ENCODE results near the gene DPYD. TPM values are rescaled to one million over a fixed set of nuclear protein-coding genes. Genes with fewer than 3 reads are reported as not detected.

DPYD gene
- 12.8 TPM for total RNA-seq (ENCODE audit: unreplicated experiment)
- long read RNA-seq, partial matches to known transcripts, result 3 of 5 reads
- long read RNA-seq, other reads (novel, unspliced or antisense), result 2 of 5 reads

- peaks cover 6% of the 10 kb centered on the region for H3K9me3 Mint-ChIP-seq (ENCODE audit: unreplicated experiment)
- H3K27me3 Mint-ChIP-seq (ENCODE audit: unreplicated experiment), result peaks cover 11% of the 10 kb centered on the region
- H3K4me1 Mint-ChIP-seq (ENCODE audit: low read depth, unreplicated experiment), result peaks cover 26% of the 10 kb centered on the region
- no peak for TF ChIP-seq CTCF (IDR thresholded peaks at IDR 0.05; ENCODE audit: partially characterized antibody, unreplicated experiment)
- peak within 1 kb of the TSS; percentile 67 for H3K27ac Mint-ChIP-seq (ENCODE audit: unreplicated experiment)
- H3K4me3 Mint-ChIP-seq (ENCODE audit: unreplicated experiment), result peak within 1 kb of the TSS; percentile 93
- peak; percentile 91 for DNase-seq
- H3K36me3 Mint-ChIP-seq (ENCODE audit: unreplicated experiment), result no peaks in the 10 kb centered on the region
Measured at GRCh38 chr1:97920832-97921571, at the start of gene DPYD. DPYD (minus strand) TSS chr1:97921034; CDS start chr1:97920922, 112 bp downstream.

GRCh38 chr1:97960470-97960869 lies 39.6 kb upstream of the DPYD start:
- no peak for TF ChIP-seq CTCF (IDR thresholded peaks at IDR 0.05; ENCODE audit: partially characterized antibody, unreplicated experiment)

GRCh38 chr1:97947695-97948094 lies 26.9 kb upstream of the DPYD start:
- TF ChIP-seq CTCF (IDR thresholded peaks at IDR 0.05; ENCODE audit: partially characterized antibody, unreplicated experiment), result no peak
- no peaks in the 10 kb centered on the region for H3K9me3 Mint-ChIP-seq (ENCODE audit: unreplicated experiment)
- H3K27me3 Mint-ChIP-seq (ENCODE audit: unreplicated experiment), result no peaks in the 10 kb centered on the region
- H3K27ac Mint-ChIP-seq (ENCODE audit: unreplicated experiment), result no peak overlapping the region
- H3K36me3 Mint-ChIP-seq (ENCODE audit: unreplicated experiment), result no peaks in the 10 kb centered on the region
- no peak overlapping the region for H3K4me3 Mint-ChIP-seq (ENCODE audit: unreplicated experiment)
- DNase-seq, result no peak
- no peaks in the 10 kb centered on the region for H3K4me1 Mint-ChIP-seq (ENCODE audit: low read depth, unreplicated experiment)

More at GRCh38 chr1:97960470-97960869, 39.6 kb upstream of the DPYD start:
- no peaks in the 10 kb centered on the region for H3K27me3 Mint-ChIP-seq (ENCODE audit: unreplicated experiment)
- no peak overlapping the region for H3K4me3 Mint-ChIP-seq (ENCODE audit: unreplicated experiment)
- no peaks in the 10 kb centered on the region for H3K36me3 Mint-ChIP-seq (ENCODE audit: unreplicated experiment)
- H3K27ac Mint-ChIP-seq (ENCODE audit: unreplicated experiment), result no peak overlapping the region
- no peaks in the 10 kb centered on the region for H3K9me3 Mint-ChIP-seq (ENCODE audit: unreplicated experiment)
- peaks cover 4% of the 10 kb centered on the region for H3K4me1 Mint-ChIP-seq (ENCODE audit: low read depth, unreplicated experiment)
- no peak for DNase-seq

- TF ChIP-seq CTCF (IDR thresholded peaks at IDR 0.05; ENCODE audit: partially characterized antibody, unreplicated experiment), result no peak
- DNase-seq, result no peak
- H3K27ac Mint-ChIP-seq (ENCODE audit: unreplicated experiment), result no peak overlapping the region
- no peak overlapping the region for H3K4me3 Mint-ChIP-seq (ENCODE audit: unreplicated experiment)
- H3K36me3 Mint-ChIP-seq (ENCODE audit: unreplicated experiment), result no peaks in the 10 kb centered on the region
- H3K27me3 Mint-ChIP-seq (ENCODE audit: unreplicated experiment), result peaks cover 2% of the 10 kb centered on the region
- H3K9me3 Mint-ChIP-seq (ENCODE audit: unreplicated experiment), result no peaks in the 10 kb centered on the region
- no peaks in the 10 kb centered on the region for H3K4me1 Mint-ChIP-seq (ENCODE audit: low read depth, unreplicated experiment)
Measured at GRCh38 chr1:97943354-97943753, 22.5 kb upstream of the DPYD start.

Measured in glutamatergic neuron (in vitro differentiated cells).